OCI-LY7 (cell line): ENCODE results near the gene CTNNA3. TPM values are rescaled to one million over a fixed set of nuclear protein-coding genes. Genes with fewer than 3 reads are reported as not detected.

Experiments used
- BruUV-seq: library from RNA; stranded (reverse); fragments of 400-500 nt; replicated peaks from 2 replicates; lab custom pipeline; 2021; lab: Mats Ljungman, UMichigan
- CTCF ChIA-PET: fragments of 300-600 bp; sonication (Branson Sonifier 250); formaldehyde crosslinking; loops from one replicate; lab custom pipeline; 2022; ENCODE audit warnings: antibody characterized with exemption; ENCODE audit not compliant: unreplicated experiment; lab: Charles Lee
- POLR2A ChIA-PET: fragments of 300-600 bp; sonication (Branson Sonifier 250); formaldehyde crosslinking; loops from one replicate; lab custom pipeline; 2022; ENCODE audit warnings: antibody characterized with exemption; lab: Charles Lee
- DNase-seq: peaks from one replicate; pipeline ENCODE4 v3.0.0-alpha.2; 2015; ENCODE audit warnings: low spot score
- H2AFZ ChIP-seq: fragments of 200-600 bp; sonication (generic), shearing (Covaris generic); 2 replicates; pipeline ENCODE4 v1.6.1; 2014; ENCODE audit warnings: mild to moderate bottlenecking, antibody characterized with exemption, low read length, moderate library complexity
- H3K27ac ChIP-seq: fragments of 200-600 bp; sonication (generic); 2 replicates; pipeline ENCODE4 v1.5.1; 2014; ENCODE audit warnings: mixed run types, low read depth, mild to moderate bottlenecking, moderate library complexity, low read length, inconsistent platforms; ENCODE audit not compliant: poor library complexity, severe bottlenecking
- H3K36me3 ChIP-seq: fragments of 200-600 bp; sonication (generic); 2 replicates; pipeline ENCODE4 v1.6.1; 2014; ENCODE audit warnings: mild to moderate bottlenecking, antibody characterized with exemption, low read length, moderate library complexity, mixed read lengths; ENCODE audit not compliant: insufficient read depth
- H3K4me1 ChIP-seq: fragments of 200-600 bp; sonication (generic); 2 replicates; pipeline ENCODE4 v1.5.1; 2014; ENCODE audit warnings: mild to moderate bottlenecking, low read length; ENCODE audit not compliant: insufficient read depth, poor library complexity, severe bottlenecking
- H3K4me2 ChIP-seq: fragments of 200-600 bp; sonication (generic); 2 replicates; pipeline ENCODE4 v1.6.1; 2014; ENCODE audit warnings: mild to moderate bottlenecking, low read length
- H3K4me3 ChIP-seq: fragments of 200-600 bp; sonication (generic); 2 replicates; pipeline ENCODE4 v1.5.1; 2014; ENCODE audit warnings: mild to moderate bottlenecking, low read depth, low read length; ENCODE audit not compliant: poor library complexity, severe bottlenecking
- H3K79me2 ChIP-seq: fragments of 200-600 bp; sonication (generic); 2 replicates; pipeline ENCODE4 v1.6.1; 2016; ENCODE audit warnings: low read depth, mild to moderate bottlenecking, low read length, moderate library complexity, mixed read lengths; ENCODE audit not compliant: insufficient read depth
- H3K9me2 ChIP-seq: fragments of 200-600 bp; sonication (generic); 2 replicates; pipeline ENCODE4 v1.6.1; 2016; ENCODE audit warnings: mild to moderate bottlenecking, low read length, mixed read lengths; ENCODE audit not compliant: insufficient read depth
- H3K9me3 ChIP-seq: fragments of 200-600 bp; sonication (generic); 2 replicates; pipeline ENCODE4 v1.6.1; 2014; ENCODE audit warnings: mild to moderate bottlenecking, mixed run types, low read length, mixed read lengths
- H4K20me1 ChIP-seq: fragments of 200-600 bp; sonication (generic); 2 replicates; pipeline ENCODE4 v1.6.1; 2014; ENCODE audit warnings: mild to moderate bottlenecking, antibody characterized with exemption, low read length, moderate library complexity, mixed read lengths; ENCODE audit not compliant: insufficient read depth
- CTCF ChIP-seq: fragments of 200-600 bp; sonication (generic); conservative IDR thresholded peaks from 2 replicates; pipeline ENCODE4 v1.5.1; 2014; ENCODE audit warnings: mild to moderate bottlenecking, antibody characterized with exemption, low read length, moderate library complexity, mixed read lengths
- EZH2phosphoT487 ChIP-seq: fragments of 200-600 bp; sonication (generic); IDR thresholded peaks from 2 replicates; pipeline ENCODE4 v1.6.1; 2018; ENCODE audit warnings: low read depth, borderline replicate concordance, mild to moderate bottlenecking, mixed run types, antibody characterized with exemption, low read length, moderate library complexity, mixed read lengths
- intact Hi-C: fragments of 100-400 bp; cut with micrococcal nuclease; formaldehyde crosslinking; loops from one replicate; pipeline ENCODE4 v1.10.0; 2022; ENCODE audit not compliant: unreplicated experiment
- total RNA-seq, 2 experiments: library from RNA; depleted of rRNA in 1 of 2; stranded (reverse); fragments of >200 nt in 1 of 2; shearing (Covaris generic) in 1 of 2; gene quantifications; 2 replicates each; pipeline ENCODE4 v1.2.3, GENCODE V29; 2014 to 2022

Gene CTNNA3
- total RNA-seq, 2 experiments from 2014 or later, result not detected

GRCh38 chr10:67527351-67527750 is 168.6 kb downstream of the CTNNA3 start:
- Histone ChIP-seq H3K9me2 (no peaks in the 10 kb centered on the region), H3K4me3 (no peak overlapping the region), H3K36me3 (no peaks in the 10 kb centered on the region), H3K27ac (no peak overlapping the region), H3K4me1 (no peaks in the 10 kb centered on the region), H3K9me3 (no peaks in the 10 kb centered on the region), H4K20me1 (no peaks in the 10 kb centered on the region), H3K4me2 (no peak overlapping the region), H2AFZ (no peak overlapping the region), H3K79me2 (no peaks in the 10 kb centered on the region)
- TF ChIP-seq CTCF (no peak), EZH2phosphoT487 (no peak)
- ChIA-PET CTCF (no interaction called here), POLR2A (interaction anchor here (1.1 to 1.3 kb wide), 2 partner anchors 12 to 22 kb away, joined by 3 to 5 read pairs; no protein-coding TSS in a partner anchor)
- no peak for DNase-seq
- BruUV-seq, result no TSS peak
- intact Hi-C loops, result loop anchor here (10.0 kb wide), 1 partner anchor 223 kb away; no protein-coding TSS in a partner anchor

GRCh38 chr10:67521546-67521945 is 174.4 kb downstream of the CTNNA3 start:
- intact Hi-C loops, result loop anchor here (2.0 to 10.0 kb wide), 2 partner anchors 217 to 257 kb away; no protein-coding TSS in a partner anchor
- Histone ChIP-seq H3K4me2 (no peak overlapping the region), H3K27ac (no peak overlapping the region), H2AFZ (no peak overlapping the region), H3K9me3 (no peaks in the 10 kb centered on the region), H3K4me1 (no peaks in the 10 kb centered on the region), H3K79me2 (no peaks in the 10 kb centered on the region), H4K20me1 (no peaks in the 10 kb centered on the region), H3K36me3 (no peaks in the 10 kb centered on the region), H3K9me2 (no peaks in the 10 kb centered on the region), H3K4me3 (no peak overlapping the region)
- CTCF ChIA-PET, result no interaction called here
- no TSS peak for BruUV-seq
- TF ChIP-seq EZH2phosphoT487 (no peak), CTCF (no peak)
- POLR2A ChIA-PET, result interaction anchor here (0.7 to 1.4 kb wide), 2 partner anchors 10 to 1989 kb away, joined by 3 read pairs; no protein-coding TSS in a partner anchor
- DNase-seq, result no peak

- Histone ChIP-seq H3K27ac (no peak overlapping the region), H3K4me2 (no peak overlapping the region), H3K4me3 (no peak overlapping the region), H3K9me3 (no peaks in the 10 kb centered on the region), H3K4me1 (no peaks in the 10 kb centered on the region), H3K36me3 (no peaks in the 10 kb centered on the region), H3K79me2 (no peaks in the 10 kb centered on the region), H3K9me2 (no peaks in the 10 kb centered on the region), H4K20me1 (no peaks in the 10 kb centered on the region), H2AFZ (no peak overlapping the region)
- CTCF ChIA-PET, result no interaction called here
- no TSS peak for BruUV-seq
- peak; percentile 52 for DNase-seq
- POLR2A ChIA-PET, result interaction anchor here (0.7 to 1.4 kb wide), 4 partner anchors 10 to 1989 kb away, joined by 3 to 5 read pairs (median 3); no protein-coding TSS in a partner anchor
- intact Hi-C loops, result loop anchor here (2.0 to 10.0 kb wide), 2 partner anchors 216 to 258 kb away; no protein-coding TSS in a partner anchor
- TF ChIP-seq CTCF (peak; percentile 95), EZH2phosphoT487 (no peak)
Observed at GRCh38 chr10:67520924-67521520, 175.0 kb downstream of the CTNNA3 start.
